H1 (cell line): ENCODE results near the gene DNAJB12. TPM values are rescaled to one million over a fixed set of nuclear protein-coding genes. Genes with fewer than 3 reads are reported as not detected.

Source experiments
- BACH1 ChIP-seq: IDR thresholded peaks from 2 replicates; pipeline ENCODE4 v1.6.1; 2012; ENCODE audit warnings: low read length, improper control_type of control experiment
- CBX8 ChIP-seq: fragments of 300-800, 300-1000 bp; sonication (generic); IDR thresholded peaks from 2 replicates; pipeline ENCODE4 v1.7.1; 2016; ENCODE audit warnings: low read depth, low read length, borderline replicate concordance
- CEBPB ChIP-seq: IDR thresholded peaks from 2 replicates; pipeline ENCODE4 v1.6.1; 2012; ENCODE audit warnings: low read depth, low read length
- CHD1 ChIP-seq: IDR thresholded peaks from 2 replicates; pipeline ENCODE4 v1.6.1; 2012; ENCODE audit warnings: low read depth, low read length, improper control_type of control experiment
- KDM1A ChIP-seq: fragments of 200-600, 300-600 bp; sonication (generic); IDR thresholded peaks from 2 replicates; pipeline ENCODE4 v1.7.1; 2016; ENCODE audit warnings: mild to moderate bottlenecking, low read length, borderline replicate concordance
- KDM4A ChIP-seq: IDR thresholded peaks from one replicate; pipeline ENCODE4 v1.7.1; 2012; ENCODE audit warnings: low read depth, mild to moderate bottlenecking, moderate library complexity, low read length, inconsistent platforms; ENCODE audit not compliant: severe bottlenecking
- NANOG ChIP-seq: IDR thresholded peaks from 2 replicates; pipeline ENCODE4 v1.6.1; 2011; ENCODE audit warnings: low read length, low read depth, mild to moderate bottlenecking, inconsistent platforms; ENCODE audit not compliant: insufficient read depth, poor library complexity, severe bottlenecking
- SAP30 ChIP-seq: fragments of 300-600 bp; sonication (generic); IDR thresholded peaks from 2 replicates; pipeline ENCODE4 v1.7.1; 2012; ENCODE audit warnings: low read length, moderate library complexity, mild to moderate bottlenecking, inconsistent platforms; ENCODE audit not compliant: insufficient read depth, insufficient replicate concordance
- polyA plus RNA-seq, 7 experiments: library from polyadenylated mRNA; depleted of rRNA in 3 of 7; stranded (reverse) in 5 of 7; unstranded in 2 of 7; fragments of >200 nt in 5 of 7; fragments of 200-250 nt in 2 of 7; gene quantifications; 1 replicate in 5 of 7; 2 replicates in 1 of 7; 4 replicates in 1 of 7; pipeline versions ENCODE4 v1.2.1 to v1.2.3, GENCODE V29; 2011 to 2013; ENCODE audit warnings: missing spikeins in 2 of 7, mixed read lengths in 2 of 7
- total RNA-seq: library from RNA; stranded (reverse); fragmentation: NEBNext Ultra II Directional; extraction: Animal tissue kit (Norgen Biotek cat#: 25700); gene quantifications from 2 replicates; pipeline ENCODE4 v1.2.1, GENCODE V29; 2021

DNAJB12 gene
- total and polyA plus RNA-seq, 2 of the 8 experiments (the other 6 are each of a cell fraction or from before 2014, with no cell fraction given): 10.8 to 20.5 TPM

DNA sequence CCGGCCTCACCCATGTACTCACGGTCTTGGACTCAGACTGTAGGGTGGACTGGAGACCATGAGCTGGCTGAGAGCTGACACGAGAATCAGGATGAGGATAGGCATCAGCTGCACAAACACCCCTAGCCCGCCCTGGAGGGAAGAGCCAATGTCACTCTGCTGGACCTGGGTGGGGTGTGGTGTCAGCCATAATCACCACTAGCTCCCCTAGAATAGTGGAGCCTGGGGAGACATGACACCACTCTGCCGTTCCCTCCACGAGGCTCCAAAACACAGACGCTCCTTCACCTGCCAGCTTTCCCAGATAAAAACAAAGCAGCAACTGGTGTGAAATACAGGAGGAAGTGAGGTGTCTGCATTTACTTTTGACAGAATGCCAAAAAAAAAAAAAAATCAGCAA, 16.5 kb downstream of the DNAJB12 start (continued):
- TF ChIP-seq CBX8: no peak
- TF ChIP-seq BACH1: no peak
- no peak for TF ChIP-seq KDM4A
- no peak for TF ChIP-seq CHD1
- no peak for TF ChIP-seq KDM1A
- no peak for TF ChIP-seq CEBPB
- no peak for TF ChIP-seq NANOG
- no peak for TF ChIP-seq SAP30
